GM18951 (cell line): ENCODE results near the gene MIOS.

Experiments used
- POLR2A ChIP-seq: IDR thresholded peaks from 4 replicates; pipeline ENCODE4 v1.6.1; 2011; ENCODE audit warnings: mild to moderate bottlenecking; ENCODE audit not compliant: insufficient read length, insufficient read depth; ENCODE audit errors: extremely low read depth
- in situ Hi-C: fragments of 300-500 bp; cut with MboI; formaldehyde crosslinking; loops from one replicate; pipeline ENCODE4 v1.12.0; 2022; ENCODE audit warnings: low sequenced_read_pairs, mixed read lengths, inconsistent platforms; ENCODE audit not compliant: unreplicated experiment

The MIOS gene

GRCh38 chr7:7563813-7564212, 2.9 kb upstream of the MIOS start:
- in situ Hi-C loops = no loop called here
- no peak for TF ChIP-seq POLR2A

GRCh38 chr7:7564323-7564780, 2.3 kb upstream of the MIOS start:
- in situ Hi-C loops = no loop called here
- no peak for TF ChIP-seq POLR2A

GRCh38 chr7:7565018-7565680, 1.5 kb upstream of the MIOS start:
- no peak for TF ChIP-seq POLR2A
- in situ Hi-C loops = no loop called here

- in situ Hi-C loops = no loop called here
- no peak for TF ChIP-seq POLR2A
Observed at GRCh38 chr7:7565746-7566650, 686 bp upstream of the MIOS start.

GRCh38 chr7:7567898-7568531, 1.3 kb downstream of the MIOS start:
- no peak for TF ChIP-seq POLR2A
- in situ Hi-C loops = no loop called here

- in situ Hi-C loops = no loop called here
Observed at GRCh38 chr7:7568553-7568952, 1.9 kb downstream of the MIOS start.

GRCh38 chr7:7569081-7569527, 2.4 kb downstream of the MIOS start:
- TF ChIP-seq POLR2A = peak; percentile 32

More at GRCh38 chr7:7568553-7568952, 1.9 kb downstream of the MIOS start:
- no peak for TF ChIP-seq POLR2A

GRCh38 chr7:7569615-7570014, 2.9 kb downstream of the MIOS start:
- TF ChIP-seq POLR2A = no peak
- in situ Hi-C loops = no loop called here

More at GRCh38 chr7:7569081-7569527, 2.4 kb downstream of the MIOS start:
- in situ Hi-C loops = no loop called here

- TF ChIP-seq POLR2A = no peak
- in situ Hi-C loops = no loop called here
Observed at GRCh38 chr7:7570584-7570983, 3.9 kb downstream of the MIOS start.

- no peak for TF ChIP-seq POLR2A
- in situ Hi-C loops = no loop called here
Observed at GRCh38 chr7:7573701-7574100, 7.0 kb downstream of the MIOS start.

GRCh38 chr7:7576344-7576743, 9.7 kb downstream of the MIOS start:
- in situ Hi-C loops = no loop called here
- TF ChIP-seq POLR2A = no peak

GRCh38 chr7:7577888-7578287, 11.2 kb downstream of the MIOS start:
- in situ Hi-C loops = no loop called here
- TF ChIP-seq POLR2A = no peak

- in situ Hi-C loops = no loop called here
- TF ChIP-seq POLR2A = no peak
Observed at GRCh38 chr7:7579638-7580037, 13.0 kb downstream of the MIOS start.
